Naive B cell (primary cell): Measurements from ENCODE around the gene BTBD19. TPM values are rescaled to one million over a fixed set of nuclear protein-coding genes. Genes with fewer than 3 reads are reported as not detected.
"Not testable (repeated sequence)": the region's sequence is repeated elsewhere in the genome, so short reads cannot be mapped to it uniquely, and the experiment has no call there.

Source experiments
- ATAC-seq, 2 donors: fragments of 150-1000 bp; cut with Tn5 transposase; 2 replicates each; pipeline ENCODE4 v1.10.0; 2021; ENCODE audit warnings: low read depth in 2 of 2, mild to moderate bottlenecking in 2 of 2, moderate library complexity in 2 of 2
- DNase-seq: peaks from one replicate; pipeline ENCODE4 v3.0.0; 2022
- H3K27ac Mint-ChIP-seq, 6 donors: one replicate each; pipeline ENCODE4 v1.8.0; 2020 to 2022; ENCODE audit warnings: mild to moderate bottlenecking in 6 of 6, mixed read lengths in 6 of 6, moderate library complexity in 5 of 6, inconsistent platforms in 2 of 6
- H3K27me3 Mint-ChIP-seq, 3 donors: one replicate each; pipeline ENCODE4 v1.8.0; 2021 to 2022; ENCODE audit warnings: mixed read lengths in 3 of 3, mild to moderate bottlenecking in 1 of 3
- H3K36me3 Mint-ChIP-seq, 2 donors: one replicate each; pipeline ENCODE4 v1.8.0; 2020 to 2022; ENCODE audit warnings: mixed read lengths in 2 of 2, inconsistent platforms in 1 of 2, mild to moderate bottlenecking in 1 of 2
- H3K4me1 Mint-ChIP-seq, 3 donors: one replicate each; pipeline ENCODE4 v1.8.0; 2020 to 2022; ENCODE audit warnings: mixed read lengths in 3 of 3, inconsistent platforms in 1 of 3, mild to moderate bottlenecking in 1 of 3, moderate library complexity in 1 of 3
- H3K4me3 Mint-ChIP-seq, 8 donors: one replicate each; pipeline ENCODE4 v1.8.0; 2020 to 2022; ENCODE audit warnings: mild to moderate bottlenecking in 8 of 8, mixed read lengths in 8 of 8, moderate library complexity in 8 of 8, inconsistent platforms in 2 of 8
- H3K9me3 Mint-ChIP-seq, 7 donors: one replicate each; pipeline ENCODE4 v1.8.0; 2020 to 2022; ENCODE audit warnings: mixed read lengths in 7 of 7, mild to moderate bottlenecking in 5 of 7, inconsistent platforms in 2 of 7, moderate library complexity in 1 of 7
- polyA plus RNA-seq, 6 donors: library from polyadenylated mRNA; unstranded; fragments of 300-500 nt; fragmentation: Illumina TruSeq; gene quantifications; one replicate each; pipeline ENCODE4 v1.2.3, GENCODE V29; 2021; ENCODE audit warnings: low read depth in 6 of 6

The BTBD19 gene
- polyA plus RNA-seq, 6 donors from 2014 or later, result 0.09 to 0.57 (median 0.31) TPM; not detected in 3

- Mint-ChIP-seq H3K4me3 (peak overlapping the region; percentile 25 to 96 (median 84)), H3K9me3 (no peaks in the 10 kb centered on the region), H3K36me3 (no peaks in the 10 kb centered on the region), H3K4me1 (peaks cover 27 to 32% (median 29%) of the 10 kb centered on the region in 3 donors), H3K27me3 (peaks cover 0 to 5% (median 0%) of the 10 kb centered on the region in 3 donors), H3K27ac (peak overlapping the region in 5 of 6 donors; percentile 12 to 100 (median 82))
- no peak for DNase-seq
- ATAC-seq, result no peak
These were observed 13.0 kb downstream of the BTBD19 start for GRCh38 chr1:44821240-44821715.

- DNase-seq, result no peak
- Mint-ChIP-seq H3K4me3 (peak overlapping the region in 1 of 8 donors; percentile 87), H3K27me3 (peaks cover 0 to 5% (median 0%) of the 10 kb centered on the region in 3 donors), H3K27ac (no peak overlapping the region), H3K9me3 (no peaks in the 10 kb centered on the region), H3K4me1 (peaks cover 27 to 32% (median 29%) of the 10 kb centered on the region in 3 donors), H3K36me3 (no peaks in the 10 kb centered on the region)
- no peak for ATAC-seq
These were observed 13.9 kb downstream of the BTBD19 start for GRCh38 chr1:44822131-44822701.

GRCh38 chr1:44822981-44823451 lies 14.7 kb downstream of the BTBD19 start:
- Mint-ChIP-seq H3K27me3 (peaks cover 0 to 5% (median 0%) of the 10 kb centered on the region in 3 donors), H3K4me3 (no peak overlapping the region), H3K36me3 (no peaks in the 10 kb centered on the region), H3K27ac (peak overlapping the region in 1 of 6 donors; percentile 29), H3K4me1 (peaks cover 23 to 30% (median 25%) of the 10 kb centered on the region in 3 donors), H3K9me3 (no peaks in the 10 kb centered on the region)
- no peak for DNase-seq
- no peak for ATAC-seq

GRCh38 chr1:44824392-44824791 lies 16.1 kb downstream of the BTBD19 start:
- not testable (repeated sequence) for H3K27me3 Mint-ChIP-seq, H3K36me3 Mint-ChIP-seq, H3K9me3 Mint-ChIP-seq, DNase-seq, ATAC-seq, H3K4me3 Mint-ChIP-seq, H3K27ac Mint-ChIP-seq
- peaks cover 13 to 20% (median 17%) of the 10 kb centered on the region in 3 donors for H3K4me1 Mint-ChIP-seq

GRCh38 chr1:44826375-44827196 lies 18.3 kb downstream of the BTBD19 start:
- DNase-seq (no peak), ATAC-seq (no peak)
- Mint-ChIP-seq H3K27me3 (peaks cover 0 to 5% (median 0%) of the 10 kb centered on the region in 3 donors), H3K27ac (peak overlapping the region in 1 of 6 donors; percentile 47), H3K9me3 (no peaks in the 10 kb centered on the region), H3K4me1 (peaks cover 0 to 4% (median 4%) of the 10 kb centered on the region in 3 donors), H3K4me3 (no peak overlapping the region), H3K36me3 (no peaks in the 10 kb centered on the region)

- no peak for DNase-seq
- no peak overlapping the region for H3K4me3 Mint-ChIP-seq
- no peaks in the 10 kb centered on the region for H3K36me3 Mint-ChIP-seq
- H3K4me1 Mint-ChIP-seq, result peaks cover 0 to 4% (median 4%) of the 10 kb centered on the region in 3 donors
- H3K27ac Mint-ChIP-seq, result peak overlapping the region in 4 of 6 donors; percentile 33 to 47 (median 40)
- H3K27me3 Mint-ChIP-seq, result peaks cover 0 to 5% (median 0%) of the 10 kb centered on the region in 3 donors
- H3K9me3 Mint-ChIP-seq, result no peaks in the 10 kb centered on the region
- peak in 1 of 2 donors; percentile 20 for ATAC-seq
These were observed 19.1 kb downstream of the BTBD19 start for GRCh38 chr1:44827197-44828002.

- Mint-ChIP-seq H3K4me3 (peak overlapping the region in 1 of 8 donors; percentile 84), H3K36me3 (no peaks in the 10 kb centered on the region), H3K4me1 (peaks cover 0 to 4% (median 4%) of the 10 kb centered on the region in 3 donors), H3K27ac (peak overlapping the region in 1 of 6 donors; percentile 68), H3K9me3 (no peaks in the 10 kb centered on the region), H3K27me3 (peaks cover 0 to 5% (median 0%) of the 10 kb centered on the region in 3 donors)
- DNase-seq (no peak), ATAC-seq (no peak)
These were observed 19.8 kb downstream of the BTBD19 start for GRCh38 chr1:44828003-44828651.

- H3K36me3 Mint-ChIP-seq, result no peaks in the 10 kb centered on the region
- DNase-seq (no peak), ATAC-seq (no peak)
- H3K9me3 Mint-ChIP-seq, result no peaks in the 10 kb centered on the region
- H3K4me3 Mint-ChIP-seq, result no peak overlapping the region
- no peak overlapping the region for H3K27ac Mint-ChIP-seq
- H3K27me3 Mint-ChIP-seq, result peaks cover 0 to 5% (median 0%) of the 10 kb centered on the region in 3 donors
- peaks cover 4 to 6% (median 4%) of the 10 kb centered on the region in 3 donors for H3K4me1 Mint-ChIP-seq
These were observed 20.6 kb downstream of the BTBD19 start for GRCh38 chr1:44828841-44829440.

- Mint-ChIP-seq H3K27ac (no peak overlapping the region), H3K4me3 (no peak overlapping the region), H3K36me3 (no peaks in the 10 kb centered on the region), H3K9me3 (no peaks in the 10 kb centered on the region), H3K27me3 (peaks cover 0 to 5% (median 0%) of the 10 kb centered on the region in 3 donors), H3K4me1 (peaks cover 4 to 7% (median 6%) of the 10 kb centered on the region in 3 donors)
- DNase-seq, result no peak
- ATAC-seq, result no peak
These were observed 21.4 kb downstream of the BTBD19 start for GRCh38 chr1:44829506-44830384.

GRCh38 chr1:44830900-44831304 lies 22.6 kb downstream of the BTBD19 start:
- no peak for DNase-seq
- ATAC-seq, result no peak
- Mint-ChIP-seq H3K9me3 (no peaks in the 10 kb centered on the region), H3K4me1 (peaks cover 10 to 12% (median 11%) of the 10 kb centered on the region in 3 donors), H3K4me3 (no peak overlapping the region), H3K27ac (no peak overlapping the region), H3K36me3 (no peaks in the 10 kb centered on the region), H3K27me3 (no peaks in the 10 kb centered on the region)

GRCh38 chr1:44831516-44831915 lies 23.2 kb downstream of the BTBD19 start:
- no peaks in the 10 kb centered on the region for H3K36me3 Mint-ChIP-seq
- H3K27me3 Mint-ChIP-seq, result no peaks in the 10 kb centered on the region
- DNase-seq, result no peak
- no peak overlapping the region for H3K4me3 Mint-ChIP-seq
- H3K9me3 Mint-ChIP-seq, result no peaks in the 10 kb centered on the region
- no peak overlapping the region for H3K27ac Mint-ChIP-seq
- no peak for ATAC-seq
- H3K4me1 Mint-ChIP-seq, result peaks cover 13 to 14% (median 13%) of the 10 kb centered on the region in 3 donors
